ENCODE data around the gene TLCD5.

Gene TLCD5

GRCh38 chr11:120332822-120333716 lies 8.0 kb downstream of the TLCD5 start:
- Histone ChIP-seq H3K4me1 (ENCODE audit: insufficient read depth, low read length) (peaks cover 2% of the 10 kb centered on the region; the same call in 1 of the 2 replicates), H3K36me3 (ENCODE audit: insufficient read depth, low read depth, low read length) (peaks cover 23% of the 10 kb centered on the region), H3K4me3 (ENCODE audit: low read length) (no peak overlapping the region), H3K27ac (ENCODE audit: low read length) (no peak overlapping the region), H3K9me3 (ENCODE audit: insufficient read depth, low read depth, low read length) (no peaks in the 10 kb centered on the region), H3K9ac (ENCODE audit: low read depth, low read length) (no peak overlapping the region), H3K27me3 (ENCODE audit: insufficient read depth, low read length) (no peaks in the 10 kb centered on the region)

DNA sequence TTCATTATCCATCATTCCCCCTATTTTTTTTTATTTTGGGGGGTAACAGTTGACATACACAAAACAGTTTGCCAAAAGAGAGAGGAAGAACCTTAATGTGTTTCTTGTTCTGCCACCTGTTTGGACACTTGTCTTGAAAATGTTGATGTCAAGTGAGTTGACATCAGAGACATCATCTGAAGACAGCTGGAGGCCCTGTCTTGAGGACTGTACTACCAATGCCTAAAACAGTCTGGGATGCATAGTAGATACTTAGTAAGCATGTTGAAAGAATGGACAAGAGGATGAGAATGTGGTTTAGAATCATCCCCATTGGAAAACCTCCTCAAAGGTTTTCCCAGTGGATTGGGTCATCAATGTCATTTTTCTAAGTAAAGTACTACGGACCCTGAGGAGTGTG lies 8.7 kb downstream of the TLCD5 start:
- Histone ChIP-seq H3K4me1 (ENCODE audit: insufficient read depth, low read length) (peaks cover 8% of the 10 kb centered on the region), H3K27ac (ENCODE audit: low read length) (no peak overlapping the region)

DNA sequence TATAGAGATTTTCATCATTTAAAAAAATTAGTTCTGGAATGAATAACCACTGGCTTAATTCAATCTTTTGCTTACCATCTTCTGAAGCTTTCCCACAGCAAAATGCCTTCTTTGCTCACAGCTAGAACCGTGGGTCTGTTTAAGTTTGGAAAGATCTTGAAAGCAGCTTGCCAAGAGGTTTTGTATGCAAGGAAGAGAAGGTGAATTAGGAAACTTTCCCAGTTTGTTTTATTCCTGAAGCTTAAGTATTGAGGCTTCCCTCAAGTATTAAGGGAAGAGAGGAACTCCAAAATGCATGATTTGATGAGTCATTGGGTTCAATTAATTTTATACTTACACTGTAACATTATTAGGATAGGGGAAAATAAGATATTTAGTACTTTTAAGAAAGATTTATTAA lies 9.2 kb downstream of the TLCD5 start:
- peaks cover 8% of the 10 kb centered on the region for H3K4me1 ChIP-seq (ENCODE audit: insufficient read depth, low read length)
- no peak overlapping the region for H3K4me3 ChIP-seq (ENCODE audit: low read length)
- no peaks in the 10 kb centered on the region for H3K27me3 ChIP-seq (ENCODE audit: insufficient read depth, low read length)
- no peak overlapping the region for H3K9ac ChIP-seq (ENCODE audit: low read depth, low read length)
- no peak overlapping the region for H3K27ac ChIP-seq (ENCODE audit: low read length)
- H3K9me3 ChIP-seq (ENCODE audit: insufficient read depth, low read depth, low read length) = no peaks in the 10 kb centered on the region
- H3K36me3 ChIP-seq (ENCODE audit: insufficient read depth, low read depth, low read length) = peaks cover 23% of the 10 kb centered on the region

More for the DNA sequence above, 8.7 kb downstream of the TLCD5 start:
- Histone ChIP-seq H3K9ac (ENCODE audit: low read depth, low read length) (no peak overlapping the region), H3K9me3 (ENCODE audit: insufficient read depth, low read depth, low read length) (no peaks in the 10 kb centered on the region), H3K36me3 (ENCODE audit: insufficient read depth, low read depth, low read length) (peaks cover 23% of the 10 kb centered on the region), H3K27me3 (ENCODE audit: insufficient read depth, low read length) (no peaks in the 10 kb centered on the region), H3K4me3 (ENCODE audit: low read length) (no peak overlapping the region)

DNA sequence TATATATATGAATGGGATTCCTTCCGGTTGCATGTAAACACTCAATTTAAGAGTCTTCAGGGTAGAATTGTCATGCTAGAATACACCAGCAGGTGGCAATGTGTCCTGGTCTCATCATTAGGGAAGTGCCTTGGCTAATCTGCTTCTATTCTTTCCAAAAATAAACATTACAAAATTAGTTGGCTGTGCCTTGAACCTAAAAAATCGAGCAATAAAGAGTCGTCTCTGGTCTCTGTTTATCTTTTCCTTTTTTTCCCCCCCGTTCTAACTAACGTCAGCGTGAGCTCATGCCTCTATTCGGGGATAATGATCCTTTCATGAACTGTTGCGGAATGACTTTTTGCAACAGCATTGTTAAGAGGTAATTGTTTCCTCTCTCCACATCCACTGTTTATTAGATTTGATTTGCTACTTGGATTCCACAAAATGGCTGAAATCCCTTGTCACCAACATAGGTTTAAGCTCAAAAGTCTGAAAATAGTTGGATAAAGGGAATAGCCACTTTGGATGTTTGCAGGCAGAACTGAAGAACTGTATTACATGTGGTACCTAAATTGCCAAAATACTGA lies 9.9 kb downstream of the TLCD5 start:
- no peaks in the 10 kb centered on the region for H3K27me3 ChIP-seq (ENCODE audit: insufficient read depth, low read length)
- H3K36me3 ChIP-seq (ENCODE audit: insufficient read depth, low read depth, low read length) = peaks cover 18% of the 10 kb centered on the region
- H3K9ac ChIP-seq (ENCODE audit: low read depth, low read length) = peak overlapping the region; percentile 77; the same call in 1 of the 2 replicates
- peaks cover 8% of the 10 kb centered on the region for H3K4me1 ChIP-seq (ENCODE audit: insufficient read depth, low read length)
- H3K27ac ChIP-seq (ENCODE audit: low read length) = no peak overlapping the region
- peak overlapping the region; percentile 97 for H3K4me3 ChIP-seq (ENCODE audit: low read length)
- no peaks in the 10 kb centered on the region for H3K9me3 ChIP-seq (ENCODE audit: insufficient read depth, low read depth, low read length)

- no peaks in the 10 kb centered on the region for H3K9me3 ChIP-seq (ENCODE audit: insufficient read depth, low read depth, low read length)
- peak overlapping the region; percentile 77; the same call in 1 of the 2 replicates for H3K9ac ChIP-seq (ENCODE audit: low read depth, low read length)
- H3K27me3 ChIP-seq (ENCODE audit: insufficient read depth, low read length) = no peaks in the 10 kb centered on the region
- peaks cover 13% of the 10 kb centered on the region for H3K36me3 ChIP-seq (ENCODE audit: insufficient read depth, low read depth, low read length)
- peak overlapping the region; percentile 97 for H3K4me3 ChIP-seq (ENCODE audit: low read length)
- H3K27ac ChIP-seq (ENCODE audit: low read length) = peak overlapping the region; percentile 53
- H3K4me1 ChIP-seq (ENCODE audit: insufficient read depth, low read length) = peaks cover 8% of the 10 kb centered on the region
These were observed 10.4 kb downstream of the TLCD5 start for GRCh38 chr11:120335556-120335907.

DNA sequence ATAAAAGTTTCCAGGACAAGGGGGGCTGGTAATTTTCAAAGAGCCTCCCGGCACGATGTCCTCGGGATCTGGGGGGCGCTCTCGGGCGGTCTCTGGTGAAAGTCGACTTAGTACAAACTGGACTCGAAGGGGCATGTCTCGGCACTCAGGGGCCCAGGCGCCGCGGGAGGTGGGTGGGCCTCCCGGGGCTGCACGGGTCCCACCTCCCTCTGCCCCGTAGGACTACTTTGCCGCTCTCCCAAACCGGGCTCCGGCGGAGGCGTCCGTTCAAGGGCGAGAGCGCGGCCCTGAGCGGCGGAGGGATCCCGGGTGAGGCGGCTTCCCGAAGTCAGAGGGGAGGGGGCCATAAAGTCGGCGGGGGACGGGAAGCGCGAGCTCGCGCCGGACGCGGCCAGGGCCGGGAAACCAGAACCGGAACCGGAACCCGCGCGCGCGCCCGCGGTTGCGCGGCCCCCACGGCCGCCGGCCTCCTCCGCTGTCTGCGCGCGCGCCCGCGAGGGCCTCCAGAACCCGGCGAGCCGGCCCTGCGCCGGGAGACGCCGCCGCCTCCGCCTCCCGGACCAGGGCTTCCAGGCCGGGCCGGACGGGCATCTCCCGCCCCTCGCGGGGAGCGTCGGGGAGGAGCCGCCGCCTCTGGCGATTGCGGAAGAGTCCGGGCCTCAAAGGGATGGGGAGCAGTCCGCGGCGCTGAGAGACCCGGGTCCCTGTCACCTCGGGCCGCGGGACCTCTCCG lies 11.0 kb downstream of the TLCD5 start, which contains the start of gene ARHGEF12:
Gene ARHGEF12, plus strand, starts transcription at position 506 of the 733 bp plus-strand sequence. CDS start 831 bp downstream, outside the sequence.
- H3K9ac ChIP-seq (ENCODE audit: low read depth, low read length) = peak within 1 kb of the TSS; percentile 85
- peaks cover 8% of the 10 kb centered on the region for H3K4me1 ChIP-seq (ENCODE audit: insufficient read depth, low read length)
- H3K27ac ChIP-seq (ENCODE audit: low read length) = peak within 1 kb of the TSS; percentile 53
- peak within 1 kb of the TSS; percentile 97 for H3K4me3 ChIP-seq (ENCODE audit: low read length)
- no peaks in the 10 kb centered on the region for H3K9me3 ChIP-seq (ENCODE audit: insufficient read depth, low read depth, low read length)
- no peaks in the 10 kb centered on the region for H3K27me3 ChIP-seq (ENCODE audit: insufficient read depth, low read length)
- peaks cover 9% of the 10 kb centered on the region for H3K36me3 ChIP-seq (ENCODE audit: insufficient read depth, low read depth, low read length)

GRCh38 chr11:120336641-120337354 lies 11.7 kb downstream of the TLCD5 start:
- no peak overlapping the region for H3K27ac ChIP-seq (ENCODE audit: low read length)
- H3K4me3 ChIP-seq (ENCODE audit: low read length) = peak overlapping the region; percentile 97
- peaks cover 8% of the 10 kb centered on the region for H3K4me1 ChIP-seq (ENCODE audit: insufficient read depth, low read length)
- peak overlapping the region; percentile 85 for H3K9ac ChIP-seq (ENCODE audit: low read depth, low read length)
- no peaks in the 10 kb centered on the region for H3K9me3 ChIP-seq (ENCODE audit: insufficient read depth, low read depth, low read length)
- peaks cover 2% of the 10 kb centered on the region for H3K36me3 ChIP-seq (ENCODE audit: insufficient read depth, low read depth, low read length)
- no peaks in the 10 kb centered on the region for H3K27me3 ChIP-seq (ENCODE audit: insufficient read depth, low read length)

GRCh38 chr11:120337355-120338106 lies 12.4 kb downstream of the TLCD5 start:
- Histone ChIP-seq H3K4me3 (ENCODE audit: low read length) (peak overlapping the region; percentile 97), H3K9ac (ENCODE audit: low read depth, low read length) (peak overlapping the region; percentile 85), H3K27me3 (ENCODE audit: insufficient read depth, low read length) (no peaks in the 10 kb centered on the region), H3K9me3 (ENCODE audit: insufficient read depth, low read depth, low read length) (no peaks in the 10 kb centered on the region), H3K4me1 (ENCODE audit: insufficient read depth, low read length) (peaks cover 8% of the 10 kb centered on the region), H3K36me3 (ENCODE audit: insufficient read depth, low read depth, low read length) (no peaks in the 10 kb centered on the region), H3K27ac (ENCODE audit: low read length) (no peak overlapping the region)

GRCh38 chr11:120338107-120338933 lies 13.2 kb downstream of the TLCD5 start:
- Histone ChIP-seq H3K27ac (ENCODE audit: low read length) (no peak overlapping the region), H3K4me1 (ENCODE audit: insufficient read depth, low read length) (peaks cover 8% of the 10 kb centered on the region), H3K9ac (ENCODE audit: low read depth, low read length) (peak overlapping the region; percentile 85; the same call in 1 of the 2 replicates)

GRCh38 chr11:120339394-120339890 lies 14.3 kb downstream of the TLCD5 start:
- H3K9me3 ChIP-seq (ENCODE audit: insufficient read depth, low read depth, low read length) = no peaks in the 10 kb centered on the region
- no peaks in the 10 kb centered on the region for H3K27me3 ChIP-seq (ENCODE audit: insufficient read depth, low read length)
- H3K4me3 ChIP-seq (ENCODE audit: low read length) = peak overlapping the region; percentile 37; the same call in 1 of the 2 replicates
- H3K4me1 ChIP-seq (ENCODE audit: insufficient read depth, low read length) = peaks cover 8% of the 10 kb centered on the region
- no peaks in the 10 kb centered on the region for H3K36me3 ChIP-seq (ENCODE audit: insufficient read depth, low read depth, low read length)
- no peak overlapping the region for H3K27ac ChIP-seq (ENCODE audit: low read length)
- no peak overlapping the region for H3K9ac ChIP-seq (ENCODE audit: low read depth, low read length)

More at GRCh38 chr11:120338107-120338933, 13.2 kb downstream of the TLCD5 start:
- Histone ChIP-seq H3K36me3 (ENCODE audit: insufficient read depth, low read depth, low read length) (no peaks in the 10 kb centered on the region), H3K27me3 (ENCODE audit: insufficient read depth, low read length) (no peaks in the 10 kb centered on the region), H3K9me3 (ENCODE audit: insufficient read depth, low read depth, low read length) (no peaks in the 10 kb centered on the region), H3K4me3 (ENCODE audit: low read length) (peak overlapping the region; percentile 97)

All from iPS-20b (cell line).